Gastrocnemius medialis (tissue), 4 donors: ENCODE data around the gene PDE6H.

ENCODE experiments used
- CTCF ChIP-seq, 5 experiments: fragments of 450-650 bp in 3 of 5; fragments of 200-600 bp in 2 of 5; sonication (generic) in 2 of 5; IDR thresholded peaks in 4 of 5; conservative IDR thresholded peaks in 1 of 5; 1 replicate in 4 of 5; 2 replicates in 1 of 5; pipeline ENCODE4 v1.5.1; 2016 to 2019; ENCODE audit warnings: antibody characterized with exemption in 5 of 5, mild to moderate bottlenecking in 3 of 5, moderate library complexity in 3 of 5
- POLR2A ChIP-seq, 2 donors: fragments of 450-650 bp; IDR thresholded peaks; one replicate each; pipeline ENCODE4 v1.6.1; 2017; ENCODE audit warnings: antibody characterized with exemption in 2 of 2, mild to moderate bottlenecking in 2 of 2, moderate library complexity in 2 of 2

- no peak for TF ChIP-seq CTCF (IDR thresholded peaks at IDR 0.05 in 4 of 5, conservative IDR thresholded peaks at IDR 0.05 in 1 of 5)
- no peak for TF ChIP-seq POLR2A (IDR thresholded peaks at IDR 0.05)
Measured at GRCh38 chr12:15004421-15004820, 31.6 kb downstream of the PDE6H start.
